ENCODE data around the gene LDHD. TPM values are rescaled to one million over a fixed set of nuclear protein-coding genes. Genes with fewer than 3 reads are reported as not detected.

LDHD gene
- total and polyA plus RNA-seq, 10 of the 15 experiments (the other 5 are each of a cell fraction or from before 2014, with no cell fraction given) = 0.10 to 0.12 TPM; not detected in 8

DNA sequence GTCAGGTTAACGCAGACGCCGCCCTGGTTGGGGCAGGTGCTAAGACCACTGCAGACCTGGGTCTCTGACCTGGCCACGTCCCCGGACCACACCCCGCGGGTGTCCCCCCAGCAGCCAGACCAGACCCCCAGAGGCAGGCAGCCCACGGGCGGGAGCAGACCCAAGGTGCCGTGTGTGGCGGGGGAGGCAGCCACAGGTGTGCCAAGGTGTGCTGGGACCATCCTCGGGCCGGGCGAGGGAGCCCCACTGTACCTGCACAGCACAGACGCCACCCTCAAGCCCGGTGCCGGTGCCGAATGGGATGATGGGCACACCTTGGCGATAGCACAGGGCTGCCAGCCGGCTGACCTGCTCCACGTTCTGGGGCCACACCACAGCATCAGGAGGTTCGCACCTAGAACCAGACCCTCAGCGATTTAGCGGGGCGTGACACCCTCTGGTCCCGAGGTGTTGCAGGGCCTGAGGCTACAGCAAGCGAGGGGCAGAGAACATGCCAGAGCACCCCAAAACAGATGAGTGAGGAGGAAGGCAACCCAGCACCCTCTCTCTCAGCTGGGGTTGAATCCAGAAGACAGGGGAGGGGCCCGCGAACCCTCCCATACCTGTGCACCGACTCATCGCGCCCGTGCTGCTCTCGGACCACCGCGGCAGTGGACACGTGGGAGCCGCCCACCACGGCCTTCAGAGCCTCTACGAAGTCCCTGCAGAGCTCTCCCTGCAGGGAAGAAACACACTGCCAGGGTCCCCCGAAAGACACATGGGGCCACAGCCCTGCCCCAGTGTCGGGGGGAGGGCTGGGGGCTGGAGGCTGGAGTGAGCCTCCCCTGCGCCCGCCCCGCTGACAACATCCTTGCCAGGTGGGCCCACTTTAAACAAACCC lies 1.4 kb downstream of the LDHD start (continued):
- TF ChIP-seq, protein P1, sequence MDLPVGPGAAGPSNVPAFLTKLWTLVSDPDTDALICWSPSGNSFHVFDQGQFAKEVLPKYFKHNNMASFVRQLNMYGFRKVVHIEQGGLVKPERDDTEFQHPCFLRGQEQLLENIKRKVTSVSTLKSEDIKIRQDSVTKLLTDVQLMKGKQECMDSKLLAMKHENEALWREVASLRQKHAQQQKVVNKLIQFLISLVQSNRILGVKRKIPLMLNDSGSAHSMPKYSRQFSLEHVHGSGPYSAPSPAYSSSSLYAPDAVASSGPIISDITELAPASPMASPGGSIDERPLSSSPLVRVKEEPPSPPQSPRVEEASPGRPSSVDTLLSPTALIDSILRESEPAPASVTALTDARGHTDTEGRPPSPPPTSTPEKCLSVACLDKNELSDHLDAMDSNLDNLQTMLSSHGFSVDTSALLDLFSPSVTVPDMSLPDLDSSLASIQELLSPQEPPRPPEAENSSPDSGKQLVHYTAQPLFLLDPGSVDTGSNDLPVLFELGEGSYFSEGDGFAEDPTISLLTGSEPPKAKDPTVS (IDR thresholded peaks at IDR 0.05; ENCODE audit: low read depth, low read length) = no peak
- TF ChIP-seq, protein P2, sequence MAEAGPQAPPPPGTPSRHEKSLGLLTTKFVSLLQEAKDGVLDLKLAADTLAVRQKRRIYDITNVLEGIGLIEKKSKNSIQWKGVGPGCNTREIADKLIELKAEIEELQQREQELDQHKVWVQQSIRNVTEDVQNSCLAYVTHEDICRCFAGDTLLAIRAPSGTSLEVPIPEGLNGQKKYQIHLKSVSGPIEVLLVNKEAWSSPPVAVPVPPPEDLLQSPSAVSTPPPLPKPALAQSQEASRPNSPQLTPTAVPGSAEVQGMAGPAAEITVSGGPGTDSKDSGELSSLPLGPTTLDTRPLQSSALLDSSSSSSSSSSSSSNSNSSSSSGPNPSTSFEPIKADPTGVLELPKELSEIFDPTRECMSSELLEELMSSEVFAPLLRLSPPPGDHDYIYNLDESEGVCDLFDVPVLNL (IDR thresholded peaks at IDR 0.05; ENCODE audit: low read depth, low read length) = no peak

DNA sequence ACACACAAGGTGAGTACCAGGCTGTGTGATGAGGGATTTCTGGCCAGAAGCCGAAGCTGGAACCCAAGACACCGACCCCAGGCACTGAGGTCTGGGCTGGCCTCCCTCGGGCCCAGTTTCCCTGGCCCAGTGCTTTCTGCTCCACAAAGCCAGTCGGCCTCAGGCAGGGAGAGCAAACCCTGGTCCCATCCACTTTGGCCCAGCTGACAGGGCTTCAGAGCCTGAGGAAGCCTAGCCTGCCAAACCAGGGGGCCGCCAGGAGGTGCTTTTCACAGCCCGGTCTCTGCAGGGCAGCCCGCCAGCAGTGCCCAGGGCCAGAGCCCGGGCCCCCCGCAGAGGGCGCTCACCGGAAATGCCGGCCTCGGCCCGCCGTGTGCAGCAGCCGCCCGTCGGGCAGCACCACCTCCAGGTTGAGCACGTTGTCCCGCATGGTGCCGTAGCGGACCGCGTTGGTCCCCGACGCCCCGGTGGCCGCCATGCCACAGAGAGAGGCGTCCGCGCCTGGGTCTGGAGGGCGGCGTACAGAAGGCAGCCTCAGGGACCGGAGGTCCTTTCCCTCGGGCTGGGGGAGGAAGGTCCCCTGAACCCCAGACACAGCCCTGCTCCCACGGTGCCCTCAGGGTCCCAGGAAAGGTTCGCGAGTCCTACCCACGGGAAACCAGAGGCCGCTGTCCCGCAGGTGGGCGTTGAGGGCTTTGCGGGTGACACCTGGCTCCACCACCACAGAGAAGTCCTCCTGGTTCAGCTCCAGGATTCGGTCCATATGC lies 2.2 kb downstream of the LDHD start:
- FAIRE-seq = no peak
- SMC1A ChIA-PET (ENCODE audit: uncharacterized antibody, unreplicated experiment) = interaction anchor here (6.3 kb wide), 1 partner anchor 251 kb away, joined by 68 read pairs; no protein-coding TSS in a partner anchor
- no peak for ATAC-seq
- no peaks in the 10 kb centered on the region for H3K9me3 ChIP-seq (replicated peaks; ENCODE audit: control insufficient read depth, insufficient read depth, low read length)
- no peak overlapping the region for H2AFZ ChIP-seq (ENCODE audit: control insufficient read depth, low read depth, low read length)
- BruUV-seq (replicated peaks) = no TSS peak
- no peak overlapping the region for H3K27ac ChIP-seq (ENCODE audit: control insufficient read depth, insufficient read depth)
- intact Hi-C loops (cut with micrococcal nuclease; ENCODE audit: unreplicated experiment) (loop anchor here (5.0 kb wide), 2 partner anchors 37 to 237 kb away; no protein-coding TSS in a partner anchor), in situ Hi-C loops (cut with MboI) (no loop called here)
- H3K36me3 ChIP-seq (ENCODE audit: control insufficient read depth in 2 of 2, insufficient read depth in 2 of 2, low read length in 1 of 2) = no peaks in the 10 kb centered on the region; a peak in 1 of 4 replicates
- H4K20me1 ChIP-seq (ENCODE audit: control insufficient read depth, insufficient read depth) = no peaks in the 10 kb centered on the region
- CTCF ChIA-PET = interaction anchor here (3.8 to 6.7 kb wide), 2 partner anchors 117 to 301 kb away, joined by 18 to 90 read pairs; partner anchors contain the start of gene ZNRF1
- RAD21 ChIA-PET (ENCODE audit: unreplicated experiment) = interaction anchor here (1.1 kb wide), 1 partner anchor 87 kb away, joined by 3 read pairs; no protein-coding TSS in a partner anchor
- H3K27me3 ChIP-seq (replicated peaks in 1 of 2; ENCODE audit: control insufficient read depth in 2 of 2, insufficient read depth in 2 of 2, low read length in 1 of 2) = no peaks in the 10 kb centered on the region
- H3K4me1 ChIP-seq (ENCODE audit: control insufficient read depth, insufficient read depth, low read length) = peaks cover 27% of the 10 kb centered on the region
- DNase-seq (ENCODE audit: low read depth, low spot score) = no peak
- POLR2A ChIA-PET = no interaction called here
- no peak overlapping the region for H3K4me3 ChIP-seq
- H3K4me2 ChIP-seq (ENCODE audit: control insufficient read depth, insufficient read depth) = no peak overlapping the region
- 80% methylated on average over 31 of the region's 44 CpGs for WGBS (ENCODE audit: insufficient coverage, insufficient replicate concordance, low lambda C conversion rate, missing lambda C conversion rate)
- H3K9ac ChIP-seq (ENCODE audit: control insufficient read depth, insufficient read depth, low read length) = no peak overlapping the region
- H3K79me2 ChIP-seq (ENCODE audit: control insufficient read depth, insufficient read depth, low read length) = no peaks in the 10 kb centered on the region
- TF ChIP-seq ESRRA (IDR thresholded peaks at IDR 0.05; ENCODE audit: low read length) (no peak), ASH2L (IDR thresholded peaks at IDR 0.05; ENCODE audit: borderline replicate concordance, low read depth) (no peak), NFYB (IDR thresholded peaks at IDR 0.05; ENCODE audit: insufficient read depth, low read depth, low read length) (no peak), SIN3A (IDR thresholded peaks at IDR 0.05; ENCODE audit: low read depth, low read length) (no peak), EGR1 (IDR thresholded peaks at IDR 0.05; ENCODE audit: borderline replicate concordance in 1 of 2, low read depth in 2 of 2, low read length in 2 of 2) (no peak), MTA2 (IDR thresholded peaks at IDR 0.05; ENCODE audit: low read depth) (no peak)
- TF ChIP-seq, protein P3, sequence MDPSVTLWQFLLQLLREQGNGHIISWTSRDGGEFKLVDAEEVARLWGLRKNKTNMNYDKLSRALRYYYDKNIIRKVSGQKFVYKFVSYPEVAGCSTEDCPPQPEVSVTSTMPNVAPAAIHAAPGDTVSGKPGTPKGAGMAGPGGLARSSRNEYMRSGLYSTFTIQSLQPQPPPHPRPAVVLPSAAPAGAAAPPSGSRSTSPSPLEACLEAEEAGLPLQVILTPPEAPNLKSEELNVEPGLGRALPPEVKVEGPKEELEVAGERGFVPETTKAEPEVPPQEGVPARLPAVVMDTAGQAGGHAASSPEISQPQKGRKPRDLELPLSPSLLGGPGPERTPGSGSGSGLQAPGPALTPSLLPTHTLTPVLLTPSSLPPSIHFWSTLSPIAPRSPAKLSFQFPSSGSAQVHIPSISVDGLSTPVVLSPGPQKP (IDR thresholded peaks at IDR 0.05; ENCODE audit: low read depth, low read length) = no peak
- TF ChIP-seq, protein P4, sequence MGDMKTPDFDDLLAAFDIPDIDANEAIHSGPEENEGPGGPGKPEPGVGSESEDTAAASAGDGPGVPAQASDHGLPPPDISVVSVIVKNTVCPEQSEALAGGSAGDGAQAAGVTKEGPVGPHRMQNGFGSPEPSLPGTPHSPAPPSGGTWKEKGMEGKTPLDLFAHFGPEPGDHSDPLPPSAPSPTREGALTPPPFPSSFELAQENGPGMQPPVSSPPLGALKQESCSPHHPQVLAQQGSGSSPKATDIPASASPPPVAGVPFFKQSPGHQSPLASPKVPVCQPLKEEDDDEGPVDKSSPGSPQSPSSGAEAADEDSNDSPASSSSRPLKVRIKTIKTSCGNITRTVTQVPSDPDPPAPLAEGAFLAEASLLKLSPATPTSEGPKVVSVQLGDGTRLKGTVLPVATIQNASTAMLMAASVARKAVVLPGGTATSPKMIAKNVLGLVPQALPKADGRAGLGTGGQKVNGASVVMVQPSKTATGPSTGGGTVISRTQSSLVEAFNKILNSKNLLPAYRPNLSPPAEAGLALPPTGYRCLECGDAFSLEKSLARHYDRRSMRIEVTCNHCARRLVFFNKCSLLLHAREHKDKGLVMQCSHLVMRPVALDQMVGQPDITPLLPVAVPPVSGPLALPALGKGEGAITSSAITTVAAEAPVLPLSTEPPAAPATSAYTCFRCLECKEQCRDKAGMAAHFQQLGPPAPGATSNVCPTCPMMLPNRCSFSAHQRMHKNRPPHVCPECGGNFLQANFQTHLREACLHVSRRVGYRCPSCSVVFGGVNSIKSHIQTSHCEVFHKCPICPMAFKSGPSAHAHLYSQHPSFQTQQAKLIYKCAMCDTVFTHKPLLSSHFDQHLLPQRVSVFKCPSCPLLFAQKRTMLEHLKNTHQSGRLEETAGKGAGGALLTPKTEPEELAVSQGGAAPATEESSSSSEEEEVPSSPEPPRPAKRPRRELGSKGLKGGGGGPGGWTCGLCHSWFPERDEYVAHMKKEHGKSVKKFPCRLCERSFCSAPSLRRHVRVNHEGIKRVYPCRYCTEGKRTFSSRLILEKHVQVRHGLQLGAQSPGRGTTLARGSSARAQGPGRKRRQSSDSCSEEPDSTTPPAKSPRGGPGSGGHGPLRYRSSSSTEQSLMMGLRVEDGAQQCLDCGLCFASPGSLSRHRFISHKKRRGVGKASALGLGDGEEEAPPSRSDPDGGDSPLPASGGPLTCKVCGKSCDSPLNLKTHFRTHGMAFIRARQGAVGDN (IDR thresholded peaks at IDR 0.05) = no peak
